Hepatocyte (in vitro differentiated cells): Measurements from ENCODE around the gene QRICH2. TPM values are rescaled to one million over a fixed set of nuclear protein-coding genes. Genes with fewer than 3 reads are reported as not detected.
"Not testable (repeated sequence)": the region's sequence is repeated elsewhere in the genome, so short reads cannot be mapped to it uniquely, and the experiment has no call there.

Experiments used
- DNase-seq: peaks from one replicate; pipeline ENCODE4 v3.0.0-alpha.2; 2016; ENCODE audit warnings: low spot score
- H2AFZ ChIP-seq: fragments of 200-600 bp; sonication (generic); 2 replicates; pipeline ENCODE4 v1.6.0; 2016; ENCODE audit warnings: antibody characterized with exemption, mild to moderate bottlenecking
- H3K27ac ChIP-seq: fragments of 200-600 bp; sonication (generic); 2 replicates; pipeline ENCODE4 v1.5.1; 2016; ENCODE audit warnings: mild to moderate bottlenecking
- H3K27me3 ChIP-seq: fragments of 200-600 bp; sonication (generic); 2 replicates; pipeline ENCODE4 v1.6.1; 2016
- H3K36me3 ChIP-seq: fragments of 200-600 bp; sonication (generic); replicated peaks from 2 replicates; pipeline ENCODE4 v1.5.1; 2016; ENCODE audit warnings: low read depth; ENCODE audit not compliant: insufficient read depth
- H3K4me1 ChIP-seq: fragments of 200-600 bp; sonication (generic); 2 replicates; pipeline ENCODE4 v1.5.1; 2016; ENCODE audit warnings: mild to moderate bottlenecking, moderate library complexity; ENCODE audit not compliant: insufficient read depth
- H3K4me2 ChIP-seq: fragments of 200-600 bp; sonication (generic); 2 replicates; pipeline ENCODE4 v1.6.0; 2016
- H3K4me3 ChIP-seq: fragments of 200-600 bp; sonication (generic); 2 replicates; pipeline ENCODE4 v1.5.1; 2016; ENCODE audit warnings: mild to moderate bottlenecking
- H3K79me2 ChIP-seq: fragments of 200-600 bp; sonication (generic); 2 replicates; pipeline ENCODE4 v1.6.0; 2017; ENCODE audit warnings: mild to moderate bottlenecking
- H3K9me2 ChIP-seq: fragments of 200-600 bp; sonication (generic); replicated peaks from 2 replicates; pipeline ENCODE4 v1.6.0; 2017; ENCODE audit warnings: mild to moderate bottlenecking; ENCODE audit not compliant: insufficient read depth
- H3K9me3 ChIP-seq: fragments of 200-600 bp; sonication (generic); 2 replicates; pipeline ENCODE4 v1.5.1; 2016; ENCODE audit warnings: low read depth, mild to moderate bottlenecking
- H4K20me1 ChIP-seq: fragments of 200-600 bp; sonication (generic); 2 replicates; pipeline ENCODE4 v1.6.0; 2016; ENCODE audit warnings: mild to moderate bottlenecking; ENCODE audit not compliant: insufficient read depth, poor library complexity, severe bottlenecking
- EZH2 ChIP-seq: fragments of 200-600 bp; sonication (generic); IDR thresholded peaks from 2 replicates; pipeline ENCODE4 v1.6.1; 2016; ENCODE audit warnings: antibody characterized with exemption, mild to moderate bottlenecking, borderline replicate concordance
- EZH2phosphoT487 ChIP-seq: fragments of 200-600 bp; sonication (generic); IDR thresholded peaks from one replicate; pipeline ENCODE4 v1.6.1; 2018; ENCODE audit warnings: antibody characterized with exemption, mild to moderate bottlenecking, low read depth, moderate library complexity; ENCODE audit not compliant: unreplicated experiment, severe bottlenecking
- WGBS: methylation state at CpG from one replicate; pipeline ENCODE4 v1.1.6; 2016; ENCODE audit warnings: low lambda C conversion rate; ENCODE audit errors: missing lambda C conversion rate; 5-methylcytosine and 5-hydroxymethylcytosine counted together
- polyA plus RNA-seq: library from polyadenylated mRNA; unstranded; fragments of >200 nt; fragmentation: Nextera tagmentation; extraction: Ambion mirVana; gene quantifications from 2 replicates; pipeline ENCODE4 v1.2.1, GENCODE V29; 2016
- total RNA-seq: library from RNA; depleted of rRNA; stranded (reverse); fragments of >200 nt; gene quantifications from 2 replicates; pipeline ENCODE4 v1.2.3, GENCODE V29; 2014
- TF ChIP-seq, protein P1 (sequence below): fragments of 200-600 bp; sonication (generic); IDR thresholded peaks from 2 replicates; pipeline ENCODE4 v1.5.1; 2016; ENCODE audit warnings: antibody characterized with exemption, mild to moderate bottlenecking; ENCODE audit not compliant: poor library complexity

Gene QRICH2
- total and polyA plus RNA-seq, 2 experiments from 2014 or later: 2.3 to 2.8 TPM

GRCh38 chr17:76351526-76352071, 43.5 kb upstream of the QRICH2 start:
- H3K4me2 ChIP-seq: peak overlapping the region; percentile 99
- no peaks in the 10 kb centered on the region for H3K27me3 ChIP-seq
- peaks cover 43% of the 10 kb centered on the region for H3K79me2 ChIP-seq
- H3K9me2 ChIP-seq: no peaks in the 10 kb centered on the region
- H3K4me3 ChIP-seq: no peak overlapping the region
- TF ChIP-seq EZH2 (no peak), EZH2phosphoT487 (no peak)
- peaks cover 2% of the 10 kb centered on the region for H4K20me1 ChIP-seq
- H3K27ac ChIP-seq: no peak overlapping the region
- H3K4me1 ChIP-seq: peaks cover 6% of the 10 kb centered on the region
- H3K9me3 ChIP-seq: no peaks in the 10 kb centered on the region
- DNase-seq: no peak
- H3K36me3 ChIP-seq: no peaks in the 10 kb centered on the region
- WGBS: 71% methylated on average over 9 of the region's 9 CpGs
- no peak overlapping the region for H2AFZ ChIP-seq

- 96% methylated on average over 5 of the region's 5 CpGs for WGBS
- Histone ChIP-seq H3K4me1 (peaks cover 6% of the 10 kb centered on the region), H3K9me2 (no peaks in the 10 kb centered on the region), H4K20me1 (peaks cover 2% of the 10 kb centered on the region), H3K4me2 (no peak overlapping the region), H3K36me3 (no peaks in the 10 kb centered on the region), H3K79me2 (peaks cover 43% of the 10 kb centered on the region), H3K27ac (no peak overlapping the region), H3K4me3 (no peak overlapping the region), H3K9me3 (no peaks in the 10 kb centered on the region), H3K27me3 (no peaks in the 10 kb centered on the region), H2AFZ (no peak overlapping the region)
- no peak for DNase-seq
- no peak for TF ChIP-seq EZH2phosphoT487
- no peak for TF ChIP-seq EZH2
- TF ChIP-seq, protein P1, sequence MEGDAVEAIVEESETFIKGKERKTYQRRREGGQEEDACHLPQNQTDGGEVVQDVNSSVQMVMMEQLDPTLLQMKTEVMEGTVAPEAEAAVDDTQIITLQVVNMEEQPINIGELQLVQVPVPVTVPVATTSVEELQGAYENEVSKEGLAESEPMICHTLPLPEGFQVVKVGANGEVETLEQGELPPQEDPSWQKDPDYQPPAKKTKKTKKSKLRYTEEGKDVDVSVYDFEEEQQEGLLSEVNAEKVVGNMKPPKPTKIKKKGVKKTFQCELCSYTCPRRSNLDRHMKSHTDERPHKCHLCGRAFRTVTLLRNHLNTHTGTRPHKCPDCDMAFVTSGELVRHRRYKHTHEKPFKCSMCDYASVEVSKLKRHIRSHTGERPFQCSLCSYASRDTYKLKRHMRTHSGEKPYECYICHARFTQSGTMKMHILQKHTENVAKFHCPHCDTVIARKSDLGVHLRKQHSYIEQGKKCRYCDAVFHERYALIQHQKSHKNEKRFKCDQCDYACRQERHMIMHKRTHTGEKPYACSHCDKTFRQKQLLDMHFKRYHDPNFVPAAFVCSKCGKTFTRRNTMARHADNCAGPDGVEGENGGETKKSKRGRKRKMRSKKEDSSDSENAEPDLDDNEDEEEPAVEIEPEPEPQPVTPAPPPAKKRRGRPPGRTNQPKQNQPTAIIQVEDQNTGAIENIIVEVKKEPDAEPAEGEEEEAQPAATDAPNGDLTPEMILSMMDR: no peak
Observed at GRCh38 chr17:76350463-76350862, 42.4 kb upstream of the QRICH2 start.

- not testable (repeated sequence) for H3K36me3 ChIP-seq, H3K4me3 ChIP-seq, H3K9me2 ChIP-seq, H3K4me2 ChIP-seq, H3K27ac ChIP-seq, H3K4me1 ChIP-seq, H3K27me3 ChIP-seq, H4K20me1 ChIP-seq, H2AFZ ChIP-seq, H3K9me3 ChIP-seq, DNase-seq
- WGBS: 95% methylated on average over 11 of the region's 11 CpGs
- H3K79me2 ChIP-seq: peaks cover 31% of the 10 kb centered on the region
Observed at GRCh38 chr17:76346936-76347335, 38.9 kb upstream of the QRICH2 start.

DNA sequence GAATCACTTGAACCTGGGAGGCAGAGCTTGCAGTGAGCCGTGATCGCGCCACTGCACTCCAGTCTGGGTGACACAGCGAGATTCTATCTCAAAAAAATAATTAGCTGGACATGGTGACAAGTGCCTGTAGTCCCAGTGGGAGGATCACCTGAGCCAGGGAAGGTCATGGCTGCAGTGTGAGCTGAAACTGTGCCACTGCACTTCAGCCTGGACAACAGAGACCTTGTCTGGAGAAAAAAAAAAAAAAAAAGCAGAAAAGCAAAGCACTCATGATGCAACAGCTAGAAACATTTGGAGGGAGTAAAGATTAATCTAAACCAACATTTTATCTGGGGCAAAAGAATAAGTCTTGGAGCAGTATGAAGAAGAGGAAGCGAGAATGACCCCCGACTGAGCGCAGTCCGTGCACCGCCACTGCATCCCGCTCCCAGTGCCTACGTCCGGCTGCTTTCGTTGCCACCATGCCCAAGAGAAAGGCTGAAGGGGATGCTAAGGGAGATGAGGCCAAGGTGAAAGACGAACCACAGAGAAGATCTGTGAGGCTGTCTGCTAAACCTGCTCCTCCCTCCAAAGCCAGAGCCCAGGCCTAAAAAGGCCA, 37.4 kb upstream of the QRICH2 start:
- H3K4me1 ChIP-seq: no peaks in the 10 kb centered on the region
- H3K9me2 ChIP-seq: no peaks in the 10 kb centered on the region
- H4K20me1 ChIP-seq: peaks cover 2% of the 10 kb centered on the region
- H3K27ac ChIP-seq: no peak overlapping the region
- peaks cover 20% of the 10 kb centered on the region for H3K79me2 ChIP-seq
- H3K27me3 ChIP-seq: no peaks in the 10 kb centered on the region
- TF ChIP-seq EZH2 (no peak), EZH2phosphoT487 (no peak)
- TF ChIP-seq, protein P1: no peak
- no peaks in the 10 kb centered on the region for H3K36me3 ChIP-seq
- DNase-seq: no peak
- no peak overlapping the region for H3K4me2 ChIP-seq
- no peak overlapping the region for H3K4me3 ChIP-seq
- no peak overlapping the region for H2AFZ ChIP-seq
- no peaks in the 10 kb centered on the region for H3K9me3 ChIP-seq
- 98% methylated on average over 14 of the region's 14 CpGs for WGBS
